ENCODE results near the gene CIPC. TPM values are rescaled to one million over a fixed set of nuclear protein-coding genes. Genes with fewer than 3 reads are reported as not detected.
A peak's percentile ranks its signal among the peaks of the same experiment; 100 is the strongest.

Gene CIPC
- total RNA-seq, 1 experiment from 2014 or later, result 20.6 TPM

GRCh38 chr14:77139540-77140358 is 41.7 kb downstream of the CIPC start:
- ChIA-PET RAD21 (ENCODE audit: low non-redundant PET in 1 of 2, low total read pairs in 2 of 2, uncharacterized antibody in 2 of 2, unreplicated experiment in 2 of 2) (no interaction called here), POLR2A (no interaction called here), CTCF (interaction anchor here (1.0 to 1.6 kb wide), 8 partner anchors 8 to 176 kb away, joined by 3 to 7 read pairs (median 4); partner anchors contain the start of gene CIPC)
- Histone ChIP-seq H3K4me2 (ENCODE audit: low read length) (peak overlapping the region; percentile 81), H3K9ac (ENCODE audit: low read length) (peak overlapping the region; percentile 28), H3K4me1 (ENCODE audit: control insufficient read depth in 1 of 2, insufficient read depth in 2 of 2, low read length in 2 of 2) (peaks cover 7 to 21% of the 10 kb centered on the region in 2 experiments; a peak in 3 of 4 replicates), H2AFZ (ENCODE audit: low read depth, low read length, poor library complexity, severe bottlenecking) (peak overlapping the region; percentile 96), H3K4me3 (replicated peaks in 1 of 2; ENCODE audit: low read depth in 1 of 2, low read length in 2 of 2) (peak overlapping the region; percentile 41 to 62), H3K27ac (ENCODE audit: low read depth, low read length) (no peak overlapping the region), H3K9me3 (ENCODE audit: control insufficient read depth in 1 of 2, insufficient read depth in 1 of 2, low read depth in 1 of 2, low read length in 2 of 2) (no peaks in the 10 kb centered on the region), H3K36me3 (ENCODE audit: control insufficient read depth in 1 of 2, insufficient read depth in 2 of 2, low read length in 2 of 2) (no peaks in the 10 kb centered on the region), H3K27me3 (ENCODE audit: insufficient read depth, low read length) (no peaks in the 10 kb centered on the region), H3K9me2 (ENCODE audit: insufficient read depth) (no peaks in the 10 kb centered on the region), H3K79me2 (ENCODE audit: insufficient read depth, low read length) (no peaks in the 10 kb centered on the region), H4K20me1 (ENCODE audit: insufficient read depth) (no peaks in the 10 kb centered on the region)
- intact Hi-C loops (cut with micrococcal nuclease), result no loop called here
- BruUV-seq (replicated peaks), result no TSS peak
- peak; percentile 65 for TF ChIP-seq RAD21 (IDR thresholded peaks at IDR 0.05; ENCODE audit: low read depth)
- peak; percentile 47 to 85 (median 77) for TF ChIP-seq CTCF (IDR thresholded peaks at IDR 0.05 in 2 of 3, conservative IDR thresholded peaks at IDR 0.05 in 1 of 3; ENCODE audit: borderline replicate concordance in 1 of 3, insufficient read depth in 1 of 3, low read depth in 2 of 3, low read length in 2 of 3)
- no peak for TF ChIP-seq POLR2A (IDR thresholded peaks at IDR 0.05; ENCODE audit: borderline replicate concordance, extremely low read depth, insufficient read depth, insufficient read length)
- TF ChIP-seq MAX (IDR thresholded peaks at IDR 0.05), result peak; percentile 63
- TF ChIP-seq REST (IDR thresholded peaks at IDR 0.05; ENCODE audit: low read depth), result no peak
- TF ChIP-seq POLR2AphosphoS5 (IDR thresholded peaks at IDR 0.05; ENCODE audit: low read depth, low read length), result no peak
- peak; percentile 27 for TF ChIP-seq YY1 (IDR thresholded peaks at IDR 0.05; ENCODE audit: extremely low read depth, insufficient replicate concordance, low read depth, low read length)
- ATAC-seq, result peak; percentile 91
- peak; percentile 27 for DNase-seq (ENCODE audit: low read depth, low spot score)
